Medulla oblongata (tissue), 1 donor: ENCODE data around the gene SUCLG2.
"Not testable (repeated sequence)": the region's sequence is repeated elsewhere in the genome, so short reads cannot be mapped to it uniquely, and the experiment has no call there.

ENCODE experiments used
- DNase-seq: peaks from one replicate; pipeline ENCODE4 v3.0.0-alpha.2; 2015; ENCODE audit errors: extremely low spot score

The SUCLG2 gene

GRCh38 chr3:67561266-67561665, 93.1 kb downstream of the SUCLG2 start:
- DNase-seq, result no peak

- no peak for DNase-seq
Measured at GRCh38 chr3:67559029-67559605, 95.3 kb downstream of the SUCLG2 start.

GRCh38 chr3:67558426-67558825, 96.0 kb downstream of the SUCLG2 start:
- no peak for DNase-seq

- DNase-seq, result no peak
Measured at GRCh38 chr3:67557848-67558355, 96.5 kb downstream of the SUCLG2 start.

GRCh38 chr3:67551361-67552016, 102.9 kb downstream of the SUCLG2 start:
- no peak for DNase-seq

- no peak for DNase-seq
Measured at GRCh38 chr3:67550541-67550940, 103.9 kb downstream of the SUCLG2 start.

GRCh38 chr3:67542502-67543250, 111.7 kb downstream of the SUCLG2 start:
- not testable (repeated sequence) for DNase-seq

- DNase-seq, result no peak
Measured at GRCh38 chr3:67540198-67540894, 114.1 kb downstream of the SUCLG2 start.

GRCh38 chr3:67537203-67537602, 117.2 kb downstream of the SUCLG2 start:
- DNase-seq, result not testable (repeated sequence)

GRCh38 chr3:67535006-67535405, 119.4 kb downstream of the SUCLG2 start:
- DNase-seq, result no peak

- no peak for DNase-seq
Measured at GRCh38 chr3:67534594-67534993, 119.8 kb downstream of the SUCLG2 start.

GRCh38 chr3:67531181-67532101, 123.0 kb downstream of the SUCLG2 start:
- no peak for DNase-seq

GRCh38 chr3:67529915-67530314, 124.5 kb downstream of the SUCLG2 start:
- no peak for DNase-seq

- no peak for DNase-seq
Measured at GRCh38 chr3:67529337-67529736, 125.1 kb downstream of the SUCLG2 start.

GRCh38 chr3:67526246-67526645, 128.2 kb downstream of the SUCLG2 start:
- no peak for DNase-seq

GRCh38 chr3:67524046-67524445, 130.4 kb downstream of the SUCLG2 start:
- DNase-seq, result no peak

GRCh38 chr3:67522081-67522480, 132.3 kb downstream of the SUCLG2 start:
- no peak for DNase-seq

GRCh38 chr3:67521053-67521646, 133.3 kb downstream of the SUCLG2 start:
- DNase-seq, result no peak

GRCh38 chr3:67518236-67518635, 136.2 kb downstream of the SUCLG2 start:
- DNase-seq, result no peak

GRCh38 chr3:67517781-67518180, 136.6 kb downstream of the SUCLG2 start:
- no peak for DNase-seq

GRCh38 chr3:67516496-67516895, 137.9 kb downstream of the SUCLG2 start:
- DNase-seq, result no peak
